ENCODE results near the gene OR2D2.

- TF ChIP-seq CTCF (IDR thresholded peaks at IDR 0.05), result no peak
- no peak for TF ChIP-seq POLR2A (IDR thresholded peaks at IDR 0.05)
- TF ChIP-seq POLR2AphosphoS5 (IDR thresholded peaks at IDR 0.05), result no peak
Observed at GRCh38 chr11:6932145-6932544, 39.8 kb upstream of the OR2D2 start.
